Muscle of leg (tissue), 11 donors: ENCODE measurements around the gene MLEC. TPM values are rescaled to one million over a fixed set of nuclear protein-coding genes. Genes with fewer than 3 reads are reported as not detected.
A peak's percentile ranks its signal among the peaks of the same experiment; 100 is the strongest.

Experiments used
- DNase-seq: peaks from one replicate; pipeline ENCODE4 v3.0.0; 2013
- H3K27ac ChIP-seq: one replicate; pipeline ENCODE4 v1.5.1; 2013; ENCODE audit warnings: mild to moderate bottlenecking, low read length, control low read depth
- H3K27me3 ChIP-seq: one replicate; pipeline ENCODE4 v1.6.1; 2013; ENCODE audit warnings: low read length; ENCODE audit not compliant: control insufficient read depth, insufficient read depth
- H3K36me3 ChIP-seq: one replicate; pipeline ENCODE4 v1.6.1; 2013; ENCODE audit warnings: low read length; ENCODE audit not compliant: control insufficient read depth, insufficient read depth
- H3K4me1 ChIP-seq: one replicate; pipeline ENCODE4 v1.6.1; 2013; ENCODE audit warnings: low read length; ENCODE audit not compliant: control insufficient read depth, insufficient read depth
- H3K4me3 ChIP-seq: one replicate; pipeline ENCODE4 v1.5.1; 2013; ENCODE audit warnings: low read length, control low read depth
- H3K9me3 ChIP-seq: replicated peaks from 2 replicates; pipeline ENCODE4 v1.6.1; 2013; ENCODE audit warnings: low read depth, low read length; ENCODE audit not compliant: control insufficient read depth
- WGBS: methylation state at CpG from one replicate; pipeline ENCODE4 v1.1.5; 2013; ENCODE audit warnings: missing lambda C conversion rate; ENCODE audit not compliant: insufficient coverage; 5-methylcytosine and 5-hydroxymethylcytosine counted together
- polyA plus RNA-seq, 8 donors: library from polyadenylated mRNA; unstranded; fragments of 120-200 nt; gene quantifications; one replicate each; pipeline versions ENCODE4 v1.2.1 to v1.2.3, GENCODE V29; 2013; ENCODE audit warnings: inconsistent platforms in 1 of 8, low replicate concordance in 1 of 8; ENCODE audit not compliant: insufficient read length in 8 of 8, insufficient read depth in 1 of 8
- total RNA-seq: library from RNA; stranded (reverse); fragments of 120-200 nt; gene quantifications from one replicate; pipeline ENCODE4 v1.2.4, GENCODE V29; 2013

MLEC gene
- total and polyA plus RNA-seq, 9 donors = 60.5 to 98.4 (median 78.2) TPM

- Histone ChIP-seq H3K4me3 (no peak overlapping the region), H3K27me3 (no peaks in the 10 kb centered on the region), H3K4me1 (peaks cover 16% of the 10 kb centered on the region), H3K27ac (no peak overlapping the region), H3K9me3 (no peaks in the 10 kb centered on the region), H3K36me3 (peaks cover 14% of the 10 kb centered on the region)
- WGBS = 72% methylated on average over 16 of the region's 16 CpGs
- DNase-seq = no peak
Measured at GRCh38 chr12:120739821-120740613, 53.1 kb downstream of the MLEC start.

- H3K27me3 ChIP-seq = no peaks in the 10 kb centered on the region
- H3K9me3 ChIP-seq = no peaks in the 10 kb centered on the region
- H3K27ac ChIP-seq = no peak overlapping the region
- peaks cover 14% of the 10 kb centered on the region for H3K36me3 ChIP-seq
- peaks cover 16% of the 10 kb centered on the region for H3K4me1 ChIP-seq
- no peak overlapping the region for H3K4me3 ChIP-seq
- 81% methylated on average over 15 of the region's 15 CpGs for WGBS
- DNase-seq = no peak
Measured at GRCh38 chr12:120740871-120741270, 53.9 kb downstream of the MLEC start.

- Histone ChIP-seq H3K4me1 (peaks cover 16% of the 10 kb centered on the region), H3K9me3 (no peaks in the 10 kb centered on the region), H3K27me3 (no peaks in the 10 kb centered on the region), H3K4me3 (no peak overlapping the region), H3K36me3 (peaks cover 14% of the 10 kb centered on the region), H3K27ac (peak overlapping the region; percentile 39)
- peak; percentile 96 for DNase-seq
- 61% methylated on average over 31 of the region's 33 CpGs for WGBS
Measured at GRCh38 chr12:120741476-120742421, 54.8 kb downstream of the MLEC start.

GRCh38 chr12:120744922-120745493, 58.1 kb downstream of the MLEC start:
- Histone ChIP-seq H3K27me3 (no peaks in the 10 kb centered on the region), H3K36me3 (no peaks in the 10 kb centered on the region)
- WGBS = 88% methylated on average over 11 of the region's 15 CpGs

GRCh38 chr12:120748242-120748641, 61.3 kb downstream of the MLEC start:
- Histone ChIP-seq H3K36me3 (no peaks in the 10 kb centered on the region), H3K27me3 (no peaks in the 10 kb centered on the region), H3K4me1 (no peaks in the 10 kb centered on the region), H3K27ac (no peak overlapping the region), H3K9me3 (no peaks in the 10 kb centered on the region), H3K4me3 (no peak overlapping the region)
- 81% methylated on average over 2 of the region's 7 CpGs for WGBS
- DNase-seq = no peak

More at GRCh38 chr12:120744922-120745493, 58.1 kb downstream of the MLEC start:
- H3K9me3 ChIP-seq = no peaks in the 10 kb centered on the region
- no peak for DNase-seq
- peaks cover 9% of the 10 kb centered on the region for H3K4me1 ChIP-seq
- H3K27ac ChIP-seq = no peak overlapping the region
- H3K4me3 ChIP-seq = no peak overlapping the region

GRCh38 chr12:120749256-120749655, 62.3 kb downstream of the MLEC start:
- 66% methylated on average over 4 of the region's 5 CpGs for WGBS
- Histone ChIP-seq H3K4me1 (no peaks in the 10 kb centered on the region), H3K4me3 (no peak overlapping the region), H3K27me3 (no peaks in the 10 kb centered on the region), H3K27ac (no peak overlapping the region), H3K36me3 (no peaks in the 10 kb centered on the region), H3K9me3 (no peaks in the 10 kb centered on the region)
- no peak for DNase-seq

- Histone ChIP-seq H3K4me3 (no peak overlapping the region), H3K36me3 (no peaks in the 10 kb centered on the region), H3K27me3 (no peaks in the 10 kb centered on the region), H3K9me3 (peaks cover 9% of the 10 kb centered on the region), H3K4me1 (no peaks in the 10 kb centered on the region), H3K27ac (no peak overlapping the region)
- no peak for DNase-seq
- WGBS = 88% methylated on average over 3 of the region's 5 CpGs
Measured at GRCh38 chr12:120750806-120751205, 63.9 kb downstream of the MLEC start.

GRCh38 chr12:120751389-120751788, 64.4 kb downstream of the MLEC start:
- H3K4me1 ChIP-seq = no peaks in the 10 kb centered on the region
- DNase-seq = no peak
- 96% methylated on average over 9 of the region's 9 CpGs for WGBS
- no peak overlapping the region for H3K4me3 ChIP-seq
- H3K27ac ChIP-seq = no peak overlapping the region
- H3K9me3 ChIP-seq = peaks cover 9% of the 10 kb centered on the region
- no peaks in the 10 kb centered on the region for H3K36me3 ChIP-seq
- no peaks in the 10 kb centered on the region for H3K27me3 ChIP-seq
